K562 treated with DMSO at 1 percent for 48 hours (cell line): ENCODE data around the gene FZD1. TPM values are rescaled to one million over a fixed set of nuclear protein-coding genes. Genes with fewer than 3 reads are reported as not detected.

Experiments
- total RNA-seq: library from RNA; unstranded; fragments of 300-600 nt; gene quantifications from 2 replicates; pipeline ENCODE4 v1.2.3, GENCODE V29; 2022; ENCODE audit warnings: low replicate concordance; ENCODE audit errors: extremely low read depth

The FZD1 gene
- not detected in 2 replicates for total RNA-seq

GRCh38 chr7:91264046-91264923 lies at the start of gene FZD1:
TSS of gene FZD1 (plus strand) at chr7:91264433. CDS start at chr7:91264881, 448 bp downstream.

